ENCODE results near the gene ATG5. TPM values are rescaled to one million over a fixed set of nuclear protein-coding genes. Genes with fewer than 3 reads are reported as not detected.
"Not testable (repeated sequence)": the region's sequence is repeated elsewhere in the genome, so short reads cannot be mapped to it uniquely, and the experiment has no call there.

ATG5 gene
- total and polyA plus RNA-seq, 2 experiments from 2014 or later: 35.4 to 42.8 TPM

DNA sequence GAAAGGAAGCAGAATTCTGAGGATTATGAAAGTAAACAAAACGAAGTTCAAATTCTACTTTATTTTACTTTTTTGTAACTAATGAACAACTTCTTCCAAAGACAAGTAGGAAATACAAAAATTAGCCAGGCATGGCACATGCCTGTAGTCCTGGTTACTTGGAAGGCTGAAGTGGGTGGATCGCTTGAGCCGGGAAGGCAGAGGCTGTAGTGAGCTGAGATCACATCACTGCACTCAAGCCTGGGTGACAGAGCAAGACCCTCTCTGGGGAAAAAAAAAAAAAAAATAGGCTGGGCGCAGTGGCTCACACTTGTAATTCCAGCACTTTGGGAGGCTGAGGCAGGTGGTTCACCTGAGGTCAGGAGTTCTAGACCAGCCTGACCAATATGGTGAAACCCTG is 82.3 kb downstream of the ATG5 start:
- Histone ChIP-seq H3K9me3 (ENCODE audit: low read depth) (no peaks in the 10 kb centered on the region), H3K4me1 (ENCODE audit: insufficient read depth) (no peaks in the 10 kb centered on the region), H3K9me2 (replicated peaks; ENCODE audit: insufficient read depth) (no peaks in the 10 kb centered on the region), H4K20me1 (ENCODE audit: insufficient read depth, poor library complexity, severe bottlenecking) (no peaks in the 10 kb centered on the region), H2AFZ (no peak overlapping the region), H3K4me3 (no peak overlapping the region), H3K36me3 (replicated peaks; ENCODE audit: insufficient read depth, low read depth) (no peaks in the 10 kb centered on the region), H3K4me2 (no peak overlapping the region), H3K27ac (no peak overlapping the region), H3K79me2 (peaks cover 8% of the 10 kb centered on the region), H3K27me3 (no peaks in the 10 kb centered on the region)
- DNase-seq (ENCODE audit: low spot score): no peak
- WGBS (ENCODE audit: low lambda C conversion rate, missing lambda C conversion rate): 93% methylated on average over 4 of the region's 4 CpGs
- TF ChIP-seq EZH2 (IDR thresholded peaks at IDR 0.05; ENCODE audit: borderline replicate concordance) (no peak), CTCF (IDR thresholded peaks at IDR 0.05; ENCODE audit: poor library complexity) (no peak), EZH2phosphoT487 (IDR thresholded peaks at IDR 0.05; ENCODE audit: low read depth, severe bottlenecking, unreplicated experiment) (no peak)

DNA sequence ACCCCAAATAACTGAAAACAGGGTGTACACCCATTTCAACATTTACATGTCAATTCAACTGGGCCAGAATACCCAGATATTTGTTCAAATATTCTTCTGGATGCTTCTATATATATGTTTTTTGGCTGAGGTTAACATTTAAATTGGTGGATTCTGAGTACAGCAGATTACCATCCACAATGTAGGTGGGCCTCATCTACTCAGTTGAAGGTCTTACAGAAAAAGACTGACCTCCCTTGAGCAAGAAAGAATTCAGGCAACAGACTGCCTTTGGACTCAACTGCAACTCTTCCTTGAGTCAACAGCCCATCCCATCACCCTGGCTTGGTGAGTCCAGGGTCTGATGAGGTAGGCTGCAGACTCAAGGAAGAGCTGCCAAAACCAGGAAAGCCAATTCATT is 84.1 kb downstream of the ATG5 start:
- H2AFZ ChIP-seq: no peak overlapping the region
- no peak for DNase-seq (ENCODE audit: low spot score)
- no peaks in the 10 kb centered on the region for H3K27me3 ChIP-seq

DNA sequence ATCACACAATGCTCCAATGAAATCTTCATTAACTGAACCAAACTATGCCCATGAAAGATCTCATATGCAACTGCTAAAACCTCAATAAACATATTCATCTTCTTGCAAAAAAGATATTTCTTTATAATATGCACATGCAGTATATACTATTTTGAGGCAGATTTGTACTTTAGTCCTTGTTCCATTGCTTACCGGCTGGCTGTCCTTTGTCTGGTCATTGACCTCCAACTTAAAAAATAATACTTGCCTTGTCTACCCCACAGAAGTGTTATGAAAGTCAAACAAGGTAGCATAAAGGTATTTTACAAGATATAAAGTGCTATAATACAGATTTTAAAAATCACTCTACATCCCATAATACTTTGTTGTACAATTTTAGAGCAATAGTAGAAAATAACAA is 88.3 kb downstream of the ATG5 start:
- no peaks in the 10 kb centered on the region for H3K27me3 ChIP-seq
- no peak overlapping the region for H3K27ac ChIP-seq
- no peaks in the 10 kb centered on the region for H4K20me1 ChIP-seq (ENCODE audit: insufficient read depth, poor library complexity, severe bottlenecking)
- no peak overlapping the region for H3K4me2 ChIP-seq
- H2AFZ ChIP-seq: no peak overlapping the region
- no peak overlapping the region for H3K4me3 ChIP-seq
- H3K79me2 ChIP-seq: peaks cover 8% of the 10 kb centered on the region
- H3K9me3 ChIP-seq (ENCODE audit: low read depth): no peaks in the 10 kb centered on the region
- no peak for DNase-seq (ENCODE audit: low spot score)
- no peaks in the 10 kb centered on the region for H3K9me2 ChIP-seq (replicated peaks; ENCODE audit: insufficient read depth)
- no peaks in the 10 kb centered on the region for H3K36me3 ChIP-seq (replicated peaks; ENCODE audit: insufficient read depth, low read depth)
- WGBS (ENCODE audit: low lambda C conversion rate, missing lambda C conversion rate): 95% methylated on average over 1 of the region's 1 CpG
- no peak for TF ChIP-seq CTCF (IDR thresholded peaks at IDR 0.05; ENCODE audit: poor library complexity)
- no peak for TF ChIP-seq EZH2 (IDR thresholded peaks at IDR 0.05; ENCODE audit: borderline replicate concordance)
- no peak for TF ChIP-seq EZH2phosphoT487 (IDR thresholded peaks at IDR 0.05; ENCODE audit: low read depth, severe bottlenecking, unreplicated experiment)
- no peaks in the 10 kb centered on the region for H3K4me1 ChIP-seq (ENCODE audit: insufficient read depth)

More for the DNA sequence above, 84.1 kb downstream of the ATG5 start:
- Histone ChIP-seq H3K4me2 (no peak overlapping the region), H3K4me3 (no peak overlapping the region), H3K79me2 (peaks cover 8% of the 10 kb centered on the region), H3K27ac (no peak overlapping the region), H3K4me1 (ENCODE audit: insufficient read depth) (no peaks in the 10 kb centered on the region), H3K9me2 (replicated peaks; ENCODE audit: insufficient read depth) (no peaks in the 10 kb centered on the region), H3K9me3 (ENCODE audit: low read depth) (no peaks in the 10 kb centered on the region), H3K36me3 (replicated peaks; ENCODE audit: insufficient read depth, low read depth) (no peaks in the 10 kb centered on the region), H4K20me1 (ENCODE audit: insufficient read depth, poor library complexity, severe bottlenecking) (no peaks in the 10 kb centered on the region)
- TF ChIP-seq EZH2phosphoT487 (IDR thresholded peaks at IDR 0.05; ENCODE audit: low read depth, severe bottlenecking, unreplicated experiment) (no peak), EZH2 (IDR thresholded peaks at IDR 0.05; ENCODE audit: borderline replicate concordance) (no peak), CTCF (IDR thresholded peaks at IDR 0.05; ENCODE audit: poor library complexity) (no peak)

DNA sequence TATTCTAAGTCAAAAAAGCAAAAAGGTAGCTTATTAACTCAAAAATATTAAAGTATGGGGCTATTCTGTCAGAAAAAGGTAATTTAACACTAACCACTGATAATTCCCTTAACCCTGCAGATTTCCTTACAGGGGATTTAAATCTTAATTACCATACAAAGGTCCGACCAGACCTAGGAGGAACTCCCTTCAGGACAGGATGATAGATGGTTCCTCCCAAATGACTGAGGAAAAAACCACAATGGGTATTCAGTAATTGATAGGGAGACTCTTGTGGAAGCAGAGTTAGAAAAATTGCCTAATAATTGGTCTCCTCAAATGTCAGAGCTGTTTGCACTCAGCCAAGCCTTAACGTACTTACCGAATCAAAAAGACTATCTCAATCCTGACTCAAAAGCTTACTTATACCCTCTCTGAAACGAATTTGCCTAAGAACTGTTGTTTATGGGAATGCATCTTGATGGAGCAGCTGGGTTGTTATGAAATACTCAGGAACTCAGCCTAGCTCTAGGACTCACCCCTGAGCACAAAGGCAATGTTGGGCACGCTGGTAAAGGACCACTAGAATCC is 95.6 kb downstream of the ATG5 start:
- not testable (repeated sequence) for H3K36me3 ChIP-seq (replicated peaks; ENCODE audit: insufficient read depth, low read depth); H3K4me2 ChIP-seq; H2AFZ ChIP-seq; H3K4me3 ChIP-seq; H3K4me1 ChIP-seq (ENCODE audit: insufficient read depth); H3K79me2 ChIP-seq; DNase-seq (ENCODE audit: low spot score); H3K9me3 ChIP-seq (ENCODE audit: low read depth); H3K9me2 ChIP-seq (replicated peaks; ENCODE audit: insufficient read depth); H3K27ac ChIP-seq; H4K20me1 ChIP-seq (ENCODE audit: insufficient read depth, poor library complexity, severe bottlenecking); H3K27me3 ChIP-seq
- 75% methylated on average over 5 of the region's 5 CpGs for WGBS (ENCODE audit: low lambda C conversion rate, missing lambda C conversion rate)
